NB4 (cell line): Measurements from ENCODE around the gene OPHN1.

Experiments used
- MYC ChIP-seq: IDR thresholded peaks from 2 replicates; pipeline ENCODE4 v1.6.1; 2011; ENCODE audit warnings: low read depth, low read length
- POLR2A ChIP-seq: IDR thresholded peaks from 2 replicates; pipeline ENCODE4 v1.6.1; 2011; ENCODE audit warnings: mild to moderate bottlenecking; ENCODE audit not compliant: insufficient read length; ENCODE audit errors: extremely low read depth
- TF ChIP-seq, protein P1 (sequence below): IDR thresholded peaks from one replicate; pipeline ENCODE4 v1.5.1; 2012; ENCODE audit warnings: low read depth, low read length
- TF ChIP-seq, protein P2 (sequence below): IDR thresholded peaks from 2 replicates; pipeline ENCODE4 v1.6.1; 2011; ENCODE audit warnings: low read depth, low read length

DNA sequence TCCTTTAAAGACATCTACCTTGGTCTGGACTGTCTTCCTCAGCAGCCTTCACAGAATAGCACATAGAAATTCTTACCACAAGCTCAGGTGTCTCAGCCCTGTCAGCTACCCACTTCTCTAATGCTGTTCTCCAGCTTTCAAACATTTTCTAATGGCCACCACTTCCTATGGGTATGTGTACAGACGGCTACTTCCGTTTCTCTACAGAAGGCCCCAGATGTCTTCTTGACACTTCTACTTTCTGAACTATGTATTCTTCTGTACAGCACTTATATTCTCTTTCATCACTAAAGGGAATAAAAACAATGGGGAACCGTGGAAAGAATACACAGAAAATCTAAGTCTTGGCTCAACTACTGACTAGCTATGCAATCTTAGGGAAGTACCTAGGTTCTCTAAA lies 13.3 kb downstream of the OPHN1 start:
- TF ChIP-seq, protein P1, sequence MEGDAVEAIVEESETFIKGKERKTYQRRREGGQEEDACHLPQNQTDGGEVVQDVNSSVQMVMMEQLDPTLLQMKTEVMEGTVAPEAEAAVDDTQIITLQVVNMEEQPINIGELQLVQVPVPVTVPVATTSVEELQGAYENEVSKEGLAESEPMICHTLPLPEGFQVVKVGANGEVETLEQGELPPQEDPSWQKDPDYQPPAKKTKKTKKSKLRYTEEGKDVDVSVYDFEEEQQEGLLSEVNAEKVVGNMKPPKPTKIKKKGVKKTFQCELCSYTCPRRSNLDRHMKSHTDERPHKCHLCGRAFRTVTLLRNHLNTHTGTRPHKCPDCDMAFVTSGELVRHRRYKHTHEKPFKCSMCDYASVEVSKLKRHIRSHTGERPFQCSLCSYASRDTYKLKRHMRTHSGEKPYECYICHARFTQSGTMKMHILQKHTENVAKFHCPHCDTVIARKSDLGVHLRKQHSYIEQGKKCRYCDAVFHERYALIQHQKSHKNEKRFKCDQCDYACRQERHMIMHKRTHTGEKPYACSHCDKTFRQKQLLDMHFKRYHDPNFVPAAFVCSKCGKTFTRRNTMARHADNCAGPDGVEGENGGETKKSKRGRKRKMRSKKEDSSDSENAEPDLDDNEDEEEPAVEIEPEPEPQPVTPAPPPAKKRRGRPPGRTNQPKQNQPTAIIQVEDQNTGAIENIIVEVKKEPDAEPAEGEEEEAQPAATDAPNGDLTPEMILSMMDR = no peak
- TF ChIP-seq POLR2A = no peak
- no peak for TF ChIP-seq MYC
- TF ChIP-seq, protein P2, sequence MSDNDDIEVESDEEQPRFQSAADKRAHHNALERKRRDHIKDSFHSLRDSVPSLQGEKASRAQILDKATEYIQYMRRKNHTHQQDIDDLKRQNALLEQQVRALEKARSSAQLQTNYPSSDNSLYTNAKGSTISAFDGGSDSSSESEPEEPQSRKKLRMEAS = no peak
